Measurements from ENCODE around the gene ZCRB1. TPM values are rescaled to one million over a fixed set of nuclear protein-coding genes. Genes with fewer than 3 reads are reported as not detected.

The ZCRB1 gene
- total and polyA plus RNA-seq, 12 donors: 26.1 to 79.2 (median 58.6) TPM

- Histone ChIP-seq H3K4me1 (no peaks in the 10 kb centered on the region), H3K9me3 (no peaks in the 10 kb centered on the region), H3K27ac (no peak overlapping the region), H3K36me3 (peaks cover 0 to 6% (median under 1%) of the 10 kb centered on the region in 9 donors), H3K27me3 (no peaks in the 10 kb centered on the region), H3K4me3 (no peak overlapping the region)
- TF ChIP-seq CTCF (IDR thresholded peaks at IDR 0.05): no peak
- DNase-seq: no peak
- intact Hi-C loops (cut with DNase I): loop anchor here in 5 of 10 donors (5.0 to 10.0 kb wide), 4 partner anchors 43 to 1425 kb away; partner anchors contain the start of genes PPHLN1 (in 1 of the 5) and ZCRB1 (in 1 of the 5)
- WGBS, 2 donors: 75 to 82% methylated on average over 4 of the region's 4 CpGs
- no peak for ATAC-seq
Observed at GRCh38 chr12:42370013-42370412, 44.1 kb upstream of the ZCRB1 start.

GRCh38 chr12:42365486-42365885 is 39.6 kb upstream of the ZCRB1 start:
- DNase-seq (no peak), ATAC-seq (no peak)
- intact Hi-C loops (cut with DNase I): no loop called here
- peaks cover 0 to 5% (median 0%) of the 10 kb centered on the region in 9 donors for H3K36me3 ChIP-seq
- TF ChIP-seq CTCF (IDR thresholded peaks at IDR 0.05): no peak
- 98% methylated on average over 5 of the region's 5 CpGs for WGBS, 2 donors
- H3K4me3 ChIP-seq: no peak overlapping the region
- no peaks in the 10 kb centered on the region for H3K9me3 ChIP-seq
- H3K27me3 ChIP-seq: no peaks in the 10 kb centered on the region
- H3K27ac ChIP-seq: no peak overlapping the region
- H3K4me1 ChIP-seq: no peaks in the 10 kb centered on the region

- no peaks in the 10 kb centered on the region for H3K27me3 ChIP-seq
- DNase-seq (no peak), ATAC-seq (no peak)
- H3K27ac ChIP-seq: no peak overlapping the region
- intact Hi-C loops (cut with DNase I): no loop called here
- no peak for TF ChIP-seq CTCF (IDR thresholded peaks at IDR 0.05)
- H3K36me3 ChIP-seq: peaks cover 0 to 5% (median 0%) of the 10 kb centered on the region in 9 donors
- WGBS, 2 donors: 76 to 78% methylated on average over 9 of the region's 9 CpGs
- no peaks in the 10 kb centered on the region for H3K9me3 ChIP-seq
- H3K4me1 ChIP-seq: no peaks in the 10 kb centered on the region
- H3K4me3 ChIP-seq: no peak overlapping the region
Observed at GRCh38 chr12:42364692-42365091, 38.8 kb upstream of the ZCRB1 start.

- Histone ChIP-seq H3K27me3 (no peaks in the 10 kb centered on the region), H3K4me1 (no peaks in the 10 kb centered on the region), H3K27ac (no peak overlapping the region), H3K9me3 (no peaks in the 10 kb centered on the region), H3K4me3 (no peak overlapping the region), H3K36me3 (peaks cover 0 to 6% (median 0%) of the 10 kb centered on the region in 9 donors)
- intact Hi-C loops (cut with DNase I): no loop called here
- DNase-seq (no peak), ATAC-seq (peak in 2 of 8 donors; percentile 25 to 28)
- no peak for TF ChIP-seq CTCF (IDR thresholded peaks at IDR 0.05)
Observed at GRCh38 chr12:42362647-42363260, 36.9 kb upstream of the ZCRB1 start.

Data from heart right ventricle (tissue), 16 donors.